ENCODE results near the gene QDPR.

DNA sequence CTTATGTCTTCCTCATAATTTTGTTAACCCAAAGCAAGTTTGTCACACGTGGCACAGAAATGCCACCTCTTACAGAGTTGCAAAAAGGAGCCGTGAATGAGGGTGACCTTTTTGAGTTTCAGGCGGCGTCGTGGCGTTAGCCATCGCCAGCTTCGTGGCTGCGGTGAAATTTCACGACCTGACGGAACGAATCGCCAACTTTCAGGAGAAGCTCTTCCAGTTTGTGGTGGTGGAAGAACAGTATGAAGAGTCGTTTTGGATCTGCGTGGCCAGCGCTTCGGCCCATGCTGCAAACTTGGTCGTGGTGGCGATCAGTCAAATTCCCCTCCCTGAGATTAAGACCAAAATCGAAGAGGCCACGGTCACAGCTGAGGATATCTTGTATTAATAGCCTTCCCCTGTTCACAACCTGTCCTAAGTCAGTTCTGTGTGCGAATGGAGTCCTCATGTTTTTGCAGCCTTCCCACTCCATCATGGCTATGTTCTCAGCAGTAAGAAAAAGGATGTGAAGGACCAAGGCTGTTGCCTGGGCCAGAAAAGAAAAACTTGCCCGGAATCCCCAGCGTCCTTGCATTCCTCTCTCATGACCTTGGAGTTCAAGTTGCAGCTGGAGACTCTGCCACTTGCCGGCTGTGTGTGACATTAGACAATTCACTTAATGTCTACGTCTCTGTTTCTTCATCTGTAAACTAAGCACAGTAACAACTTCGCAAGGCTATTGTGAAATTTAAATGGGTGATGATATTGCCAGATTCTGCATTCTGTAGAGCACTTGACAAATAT, 15.0 kb upstream of the QDPR start:
- TF ChIP-seq CTCF (IDR thresholded peaks at IDR 0.05; ENCODE audit: insufficient read depth, low read length, poor library complexity, severe bottlenecking) (no peak), EZH2phosphoT487 (conservative IDR thresholded peaks at IDR 0.05; ENCODE audit: low read length) (no peak)
